Kidney epithelial cell (primary cell): Measurements from ENCODE around the gene CBX7. TPM values are rescaled to one million over a fixed set of nuclear protein-coding genes. Genes with fewer than 3 reads are reported as not detected.
"Not testable (repeated sequence)": the region's sequence is repeated elsewhere in the genome, so short reads cannot be mapped to it uniquely, and the experiment has no call there.

Source experiments
- DNase-seq: peaks from one replicate; pipeline ENCODE4 v3.0.0-alpha.2; 2010; ENCODE audit warnings: low read depth
- H3K27me3 ChIP-seq: 2 replicates; pipeline ENCODE4 v1.6.0; 2011; ENCODE audit warnings: low read length; ENCODE audit not compliant: control insufficient read depth, insufficient read depth
- H3K36me3 ChIP-seq: 2 replicates; pipeline ENCODE4 v1.5.1; 2011; ENCODE audit warnings: low read length; ENCODE audit not compliant: control insufficient read depth, insufficient read depth
- H3K4me3 ChIP-seq: 2 replicates; pipeline ENCODE4 v1.5.1; 2011; ENCODE audit warnings: low read depth, mild to moderate bottlenecking, control low read depth, low read length
- total RNA-seq: library from RNA; depleted of rRNA; stranded (reverse); fragments of >200 nt; gene quantifications from 2 replicates; pipeline ENCODE4 v1.2.3, GENCODE V29; 2015
- TF ChIP-seq, protein P1 (sequence below): IDR thresholded peaks from 2 replicates; pipeline ENCODE4 v1.5.1; 2011; ENCODE audit warnings: mild to moderate bottlenecking, moderate library complexity, low read length, control low read depth, inconsistent platforms; ENCODE audit not compliant: insufficient read depth, poor library complexity, severe bottlenecking

The CBX7 gene
- total RNA-seq, 1 donor from 2014 or later = 2.9 TPM

DNA sequence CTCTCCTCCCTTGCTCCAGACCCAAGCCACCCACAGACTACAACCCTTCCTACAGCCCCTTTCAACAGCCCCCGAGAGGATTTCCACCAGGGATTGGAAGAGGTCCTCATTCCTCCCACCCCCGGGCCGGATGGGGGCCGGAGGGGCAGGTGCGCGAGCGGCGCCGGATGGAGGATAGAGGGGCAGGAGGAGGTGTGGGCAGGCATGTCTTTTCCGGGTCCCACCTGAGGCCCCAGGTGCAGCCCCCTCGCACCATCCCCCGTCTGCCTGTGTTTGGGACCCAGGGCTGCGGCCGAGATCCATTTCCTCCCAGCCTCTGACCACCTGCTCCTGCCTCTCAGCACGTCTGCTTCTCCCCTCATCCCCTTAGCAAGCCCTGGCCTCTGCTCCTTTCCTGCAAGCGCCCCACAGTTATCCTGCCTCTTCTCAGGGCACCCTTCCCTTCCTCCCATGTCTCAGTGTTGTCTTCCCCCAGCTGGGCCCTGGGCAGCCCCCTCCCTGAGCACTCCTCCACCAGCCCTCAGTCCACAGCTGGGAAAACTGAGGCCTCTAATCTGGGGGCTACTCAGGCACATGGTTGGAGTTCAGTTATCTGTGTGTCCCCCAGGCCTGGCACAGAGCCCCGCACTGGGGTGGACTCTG, 19.3 kb upstream of the CBX7 start:
- Histone ChIP-seq H3K36me3 (no peaks in the 10 kb centered on the region), H3K27me3 (no peaks in the 10 kb centered on the region), H3K4me3 (no peak overlapping the region)
- TF ChIP-seq, protein P1, sequence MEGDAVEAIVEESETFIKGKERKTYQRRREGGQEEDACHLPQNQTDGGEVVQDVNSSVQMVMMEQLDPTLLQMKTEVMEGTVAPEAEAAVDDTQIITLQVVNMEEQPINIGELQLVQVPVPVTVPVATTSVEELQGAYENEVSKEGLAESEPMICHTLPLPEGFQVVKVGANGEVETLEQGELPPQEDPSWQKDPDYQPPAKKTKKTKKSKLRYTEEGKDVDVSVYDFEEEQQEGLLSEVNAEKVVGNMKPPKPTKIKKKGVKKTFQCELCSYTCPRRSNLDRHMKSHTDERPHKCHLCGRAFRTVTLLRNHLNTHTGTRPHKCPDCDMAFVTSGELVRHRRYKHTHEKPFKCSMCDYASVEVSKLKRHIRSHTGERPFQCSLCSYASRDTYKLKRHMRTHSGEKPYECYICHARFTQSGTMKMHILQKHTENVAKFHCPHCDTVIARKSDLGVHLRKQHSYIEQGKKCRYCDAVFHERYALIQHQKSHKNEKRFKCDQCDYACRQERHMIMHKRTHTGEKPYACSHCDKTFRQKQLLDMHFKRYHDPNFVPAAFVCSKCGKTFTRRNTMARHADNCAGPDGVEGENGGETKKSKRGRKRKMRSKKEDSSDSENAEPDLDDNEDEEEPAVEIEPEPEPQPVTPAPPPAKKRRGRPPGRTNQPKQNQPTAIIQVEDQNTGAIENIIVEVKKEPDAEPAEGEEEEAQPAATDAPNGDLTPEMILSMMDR = no peak
- no peak for DNase-seq

DNA sequence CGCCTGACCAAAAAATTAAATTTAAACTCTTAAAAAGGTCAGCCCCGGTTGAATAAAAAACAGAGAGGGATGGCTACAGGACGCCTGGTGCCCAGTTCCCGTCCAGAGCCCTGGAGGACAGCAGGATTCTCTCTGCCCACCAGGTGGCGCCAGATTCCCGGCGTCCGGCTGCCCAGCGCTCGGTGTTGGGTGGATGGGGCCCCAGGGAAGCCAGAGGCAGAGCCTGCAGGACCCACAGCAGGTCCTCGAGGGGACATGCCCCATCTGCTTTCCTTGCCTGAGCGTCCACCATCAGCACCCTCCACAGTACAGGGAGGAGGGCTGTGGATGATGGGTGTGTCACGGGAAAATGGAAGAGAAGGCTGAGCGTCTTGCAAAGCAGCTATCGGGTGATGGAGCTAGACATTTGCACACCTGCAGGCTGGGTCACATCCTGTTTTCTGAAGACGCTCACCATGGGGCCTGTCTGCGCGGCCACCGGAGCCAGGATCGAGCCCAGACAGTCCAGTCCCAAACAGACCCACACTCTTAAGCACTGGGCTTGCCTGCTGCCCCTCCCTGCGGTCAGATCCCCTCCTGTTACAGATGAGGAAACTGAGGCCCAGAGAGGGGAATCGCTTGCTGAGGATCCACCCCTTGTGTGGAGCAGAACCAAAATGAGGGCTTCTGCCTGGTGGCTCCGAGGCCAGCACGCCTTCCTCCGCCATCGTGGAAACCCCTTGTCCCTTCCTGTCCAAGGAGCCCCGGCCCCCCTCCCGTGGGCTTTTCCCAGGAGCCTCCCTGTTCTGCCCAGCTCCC, 18.5 kb upstream of the CBX7 start:
- Histone ChIP-seq H3K4me3 (no peak overlapping the region), H3K36me3 (no peaks in the 10 kb centered on the region), H3K27me3 (no peaks in the 10 kb centered on the region)
- no peak for DNase-seq
- TF ChIP-seq, protein P1 = peak; percentile 94

DNA sequence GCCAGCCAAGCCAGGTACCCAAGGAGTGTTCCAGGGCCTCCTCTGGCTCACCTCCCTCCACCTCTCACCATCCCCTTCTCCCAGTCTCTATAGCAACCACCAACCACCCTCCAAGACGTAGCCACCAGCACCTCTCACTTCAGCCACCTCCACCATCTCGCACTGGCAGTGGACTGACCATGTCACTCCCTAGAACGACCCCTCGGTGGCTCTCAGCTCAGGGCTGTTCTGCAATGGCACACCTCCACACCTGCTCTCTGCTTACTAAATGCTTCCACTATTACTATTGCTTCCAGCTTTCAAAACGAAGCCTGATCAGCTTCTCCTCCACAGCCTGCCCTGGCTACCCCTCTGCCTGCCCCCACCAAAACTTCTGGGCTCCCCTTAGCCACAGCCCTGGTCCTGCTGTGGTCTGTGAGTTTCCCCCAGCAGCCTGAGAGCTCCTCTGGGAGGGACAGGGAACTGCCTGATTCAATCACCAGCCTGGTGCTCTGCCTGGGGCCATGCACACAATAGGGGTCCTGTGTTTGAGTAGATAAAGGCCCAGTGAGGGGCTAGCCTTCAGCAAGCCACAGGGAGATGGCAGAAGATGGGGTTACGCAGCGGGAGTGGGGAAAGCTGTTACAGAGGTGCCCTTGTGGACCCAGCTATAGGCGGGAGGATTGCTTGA, 17.5 kb upstream of the CBX7 start:
- Histone ChIP-seq H3K4me3 (no peak overlapping the region), H3K27me3 (no peaks in the 10 kb centered on the region), H3K36me3 (no peaks in the 10 kb centered on the region)
- DNase-seq = no peak
- TF ChIP-seq, protein P1 = no peak

DNA sequence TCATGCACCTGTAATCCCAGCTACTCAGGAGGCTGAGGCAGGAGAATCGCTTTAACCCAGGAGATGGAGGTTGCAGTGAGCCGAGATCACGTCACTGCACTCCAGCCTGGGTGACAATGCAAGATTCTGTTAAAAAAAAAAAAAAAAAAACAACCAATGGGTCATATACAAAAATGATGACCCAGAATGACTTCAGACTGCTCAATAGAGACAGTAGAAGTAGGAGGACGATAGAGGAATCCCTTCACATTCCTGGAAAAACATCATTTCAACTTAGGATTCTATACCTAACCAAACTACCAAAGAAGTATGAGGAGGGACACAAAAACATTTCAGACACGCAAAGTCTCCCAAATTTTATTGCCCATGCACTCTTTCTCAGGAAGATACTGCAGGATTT, 14.1 kb upstream of the CBX7 start:
- DNase-seq = no peak
- H3K4me3 ChIP-seq = no peak overlapping the region
- TF ChIP-seq, protein P1 = no peak
- no peaks in the 10 kb centered on the region for H3K36me3 ChIP-seq
- no peaks in the 10 kb centered on the region for H3K27me3 ChIP-seq

DNA sequence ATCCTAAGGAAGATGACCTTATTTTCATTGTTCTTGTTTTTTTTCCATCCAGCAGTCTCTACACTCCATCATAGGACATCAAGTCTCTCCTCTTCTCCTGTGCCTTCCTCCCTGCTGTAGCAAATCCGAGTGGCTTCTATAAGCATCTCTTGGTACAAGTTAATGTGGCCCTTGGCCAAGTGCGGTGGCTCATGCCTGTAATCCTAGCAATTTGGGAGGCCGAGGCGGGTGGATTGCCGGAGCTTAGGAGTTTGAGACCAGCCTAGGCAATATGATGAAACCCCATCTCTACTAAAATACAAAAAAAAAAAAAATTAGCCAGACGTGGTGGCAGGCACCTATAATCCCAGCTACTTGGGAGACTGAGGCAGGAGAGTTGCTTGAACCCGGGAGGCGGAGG, 3.6 kb upstream of the CBX7 start:
- DNase-seq, H3K4me3 ChIP-seq, H3K36me3 ChIP-seq: not testable (repeated sequence)
- peaks cover 10% of the 10 kb centered on the region for H3K27me3 ChIP-seq

DNA sequence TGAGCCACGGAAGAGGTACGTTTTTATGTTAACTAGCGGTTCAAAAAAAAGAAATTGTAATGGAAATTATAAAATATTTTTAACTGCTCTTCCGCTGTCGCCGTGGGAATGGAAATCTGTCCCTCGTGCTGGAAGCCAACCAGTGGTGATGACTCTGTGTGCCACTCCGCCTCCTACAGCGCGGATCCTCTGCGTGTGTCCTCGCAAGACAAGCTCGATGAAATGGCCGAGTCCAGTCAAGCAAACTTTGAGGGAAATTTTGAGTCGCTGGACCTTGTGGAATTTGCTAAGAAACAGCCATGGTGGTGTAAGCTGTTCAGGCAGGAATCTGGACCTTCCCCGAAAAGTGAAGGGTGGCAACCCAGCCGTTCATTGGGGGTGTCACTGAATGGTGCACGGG, 2.9 kb upstream of the CBX7 start:
- TF ChIP-seq, protein P1 = no peak
- Histone ChIP-seq H3K27me3 (peaks cover 10% of the 10 kb centered on the region), H3K4me3 (no peak overlapping the region), H3K36me3 (no peaks in the 10 kb centered on the region)
- DNase-seq = no peak
